CD4-positive, alpha-beta T cell treated with Interleukin-17A for 4 hours (primary cell): Measurements from ENCODE around the gene PSMA8.
"Not testable (repeated sequence)": the region's sequence is repeated elsewhere in the genome, so short reads cannot be mapped to it uniquely, and the experiment has no call there.

Source experiments
- DNase-seq: peaks from one replicate; pipeline ENCODE4 v3.0.0-alpha.2; 2020; ENCODE audit warnings: mixed read lengths

PSMA8 gene

GRCh38 chr18:26176134-26176533, 42.5 kb downstream of the PSMA8 start:
- no peak for DNase-seq

GRCh38 chr18:26181343-26181826, 47.7 kb downstream of the PSMA8 start:
- no peak for DNase-seq

- no peak for DNase-seq
Observed at GRCh38 chr18:26183395-26184112, 49.9 kb downstream of the PSMA8 start.

- DNase-seq: no peak
Observed at GRCh38 chr18:26185267-26185666, 51.6 kb downstream of the PSMA8 start.

GRCh38 chr18:26190506-26190905, 56.8 kb downstream of the PSMA8 start:
- peak; percentile 58 for DNase-seq

DNA sequence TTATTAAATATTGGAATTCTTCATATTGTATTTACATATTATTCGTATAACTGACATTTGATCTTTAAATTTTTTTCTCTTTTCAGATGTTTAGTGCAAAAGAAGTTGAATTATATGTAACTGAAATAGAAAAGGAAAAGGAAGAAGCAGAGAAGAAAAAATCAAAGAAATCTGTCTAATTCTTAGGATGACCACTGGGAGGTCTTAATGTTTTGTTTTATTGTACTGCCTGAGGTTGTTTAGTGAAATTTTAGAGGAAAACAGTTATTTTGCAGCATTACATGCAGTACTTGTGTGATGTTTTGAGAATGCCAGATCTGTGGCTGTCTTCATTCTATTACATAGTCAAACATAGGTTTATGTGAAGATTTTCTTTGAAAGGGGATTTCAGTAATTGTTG, 58.6 kb downstream of the PSMA8 start:
- no peak for DNase-seq

DNA sequence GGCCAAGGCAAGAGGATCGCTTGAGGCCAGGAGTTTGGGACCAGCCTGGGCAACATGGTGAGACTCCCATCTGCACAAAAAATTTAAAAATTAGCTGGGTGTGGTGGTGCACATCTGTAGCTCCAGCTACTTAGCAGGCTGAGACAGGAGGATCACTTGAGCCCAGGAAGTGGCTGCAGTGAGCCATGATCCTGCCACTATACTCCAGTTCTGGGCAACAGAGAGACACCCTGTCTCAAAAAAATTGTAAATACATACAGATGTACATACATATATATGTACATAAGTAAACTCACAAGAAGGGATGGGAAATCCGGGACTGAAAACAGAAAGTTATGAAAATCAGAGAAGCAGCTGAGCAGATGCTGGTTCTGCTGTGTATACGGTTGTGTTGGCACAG, 62.9 kb downstream of the PSMA8 start:
- DNase-seq: no peak

GRCh38 chr18:26202001-26202400, 68.3 kb downstream of the PSMA8 start:
- not testable (repeated sequence) for DNase-seq

- no peak for DNase-seq
Observed at GRCh38 chr18:26205318-26205717, 71.6 kb downstream of the PSMA8 start.

- DNase-seq: no peak
Observed at GRCh38 chr18:26206488-26206887, 72.8 kb downstream of the PSMA8 start.

- no peak for DNase-seq
Observed at GRCh38 chr18:26207937-26208336, 74.3 kb downstream of the PSMA8 start.

GRCh38 chr18:26208977-26209376, 75.3 kb downstream of the PSMA8 start:
- no peak for DNase-seq

- no peak for DNase-seq
Observed at GRCh38 chr18:26210147-26210546, 76.5 kb downstream of the PSMA8 start.

DNA sequence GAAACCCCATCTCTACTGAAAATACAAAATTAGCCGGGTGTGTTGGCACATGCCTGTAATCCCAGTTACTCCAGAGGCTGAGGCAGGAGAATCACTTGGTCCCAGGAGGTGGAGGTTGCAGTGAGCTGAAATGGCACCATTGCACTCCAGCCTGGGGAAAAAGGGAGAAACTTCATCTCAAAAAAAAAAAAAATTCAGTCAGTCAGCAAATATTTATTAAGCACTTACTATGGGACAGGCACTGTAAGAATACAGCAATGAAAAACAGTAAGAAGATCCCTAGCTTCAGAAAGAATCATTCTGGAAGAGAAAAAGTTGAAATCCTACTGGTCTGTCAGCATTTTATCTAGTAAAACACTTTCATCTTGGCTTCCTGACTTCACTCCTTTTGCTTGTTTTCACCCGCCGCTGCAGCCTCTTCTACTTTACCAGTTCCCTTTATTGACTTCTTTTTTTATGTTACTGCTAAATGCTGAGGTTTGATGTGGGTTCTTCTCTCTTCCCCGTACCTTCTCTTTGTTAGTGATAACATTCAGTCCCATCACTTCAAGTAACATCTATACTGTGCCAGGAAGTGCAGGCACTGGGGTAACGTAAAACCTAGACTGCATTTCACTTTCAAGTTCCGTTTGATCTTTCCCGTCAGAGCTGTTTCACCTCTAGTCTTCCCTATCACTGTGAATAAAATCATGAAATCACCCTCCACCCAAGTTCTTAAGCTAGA, 81.7 kb downstream of the PSMA8 start:
- DNase-seq: peak; percentile 71

DNA sequence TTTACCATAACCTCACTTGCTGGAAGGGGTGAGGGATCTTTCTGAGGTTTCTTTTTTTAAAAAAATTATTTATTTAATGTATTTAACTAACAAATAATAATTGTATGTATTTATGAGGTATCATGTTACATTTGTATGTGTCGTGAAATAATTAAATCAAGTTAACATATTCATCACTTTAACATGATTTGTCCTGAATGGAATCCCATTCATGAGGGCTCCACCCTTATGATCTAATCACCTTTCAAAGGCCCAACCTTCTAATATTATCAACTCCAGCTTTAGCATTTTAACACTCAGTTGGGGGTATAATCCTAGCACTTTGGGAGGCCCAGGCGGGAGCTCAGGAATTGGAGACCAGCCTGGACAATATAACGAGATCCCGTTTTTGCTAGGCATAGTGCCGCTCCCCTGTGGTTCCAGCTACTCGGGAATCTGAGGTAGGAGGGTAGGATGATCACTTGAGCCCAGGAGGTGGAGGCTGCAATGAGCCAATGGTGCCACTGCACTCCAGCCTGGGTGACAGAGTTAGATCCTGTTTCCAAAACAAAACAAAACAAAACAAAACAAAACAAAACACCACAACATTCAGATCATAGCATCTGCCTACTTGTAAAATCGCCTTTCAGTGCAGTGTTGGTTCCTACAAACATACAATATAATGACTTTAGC, 91.5 kb downstream of the PSMA8 start:
- no peak for DNase-seq

GRCh38 chr18:26225915-26226228, 92.2 kb downstream of the PSMA8 start:
- no peak for DNase-seq

- peak; percentile 95 for DNase-seq
Observed at GRCh38 chr18:26226229-26227050, 92.8 kb downstream of the PSMA8 start, which contains the start of gene TAF4B. Gene TAF4B, plus strand, starts transcription at chr18:26226445. Its CDS starts 489 bp downstream, at chr18:26226934.

DNA sequence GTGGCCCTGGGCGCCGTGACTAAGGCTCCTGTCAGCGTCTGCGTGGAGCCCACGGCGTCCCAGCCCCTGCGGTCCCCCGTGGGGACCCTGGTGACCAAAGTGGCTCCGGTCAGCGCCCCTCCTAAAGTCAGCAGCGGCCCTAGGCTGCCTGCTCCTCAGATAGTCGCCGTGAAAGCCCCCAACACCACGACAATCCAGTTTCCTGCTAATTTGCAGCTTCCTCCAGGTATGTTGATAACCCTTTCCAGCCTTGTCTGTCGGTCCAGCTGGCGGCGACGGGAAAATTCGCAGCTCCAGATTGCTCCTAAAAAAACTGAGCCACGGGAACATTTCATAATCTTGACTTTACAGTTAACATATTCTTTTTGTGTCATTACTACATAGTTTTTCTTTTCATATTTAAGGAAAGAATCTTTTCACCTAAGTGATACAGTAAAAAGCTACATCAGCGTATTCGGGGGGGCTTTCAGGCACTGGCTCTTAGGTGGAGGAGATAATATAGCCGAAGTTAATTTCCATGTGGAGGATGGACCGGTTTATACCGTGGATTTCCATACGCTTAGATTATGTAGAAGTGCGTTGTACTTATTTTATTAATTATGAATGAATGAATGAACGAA, 93.5 kb downstream of the PSMA8 start:
- no peak for DNase-seq

- DNase-seq: no peak
Observed at GRCh38 chr18:26228562-26229260, 95.0 kb downstream of the PSMA8 start.

- DNase-seq: no peak
Observed at GRCh38 chr18:26230497-26230896, 96.8 kb downstream of the PSMA8 start.

DNA sequence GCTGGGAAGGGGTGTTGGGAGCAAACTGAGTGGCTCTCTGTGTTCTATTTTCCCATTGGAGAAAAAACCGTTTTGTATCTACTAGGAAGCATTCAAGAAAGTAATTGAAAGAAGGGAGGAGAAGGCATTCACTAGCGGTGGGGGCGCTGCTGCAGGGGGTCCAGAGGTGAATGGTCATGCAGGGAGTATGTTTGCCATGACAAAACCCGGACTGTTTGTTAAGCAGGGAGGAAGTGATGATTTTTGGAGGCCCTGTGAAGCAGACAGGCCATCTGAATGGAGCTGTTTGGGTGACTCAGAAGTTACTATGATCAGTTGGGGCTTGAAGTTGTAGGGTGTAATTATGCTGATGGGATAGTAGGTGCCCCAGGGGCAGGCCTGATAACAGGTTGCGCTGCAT, 99.5 kb downstream of the PSMA8 start:
- no peak for DNase-seq

DNA sequence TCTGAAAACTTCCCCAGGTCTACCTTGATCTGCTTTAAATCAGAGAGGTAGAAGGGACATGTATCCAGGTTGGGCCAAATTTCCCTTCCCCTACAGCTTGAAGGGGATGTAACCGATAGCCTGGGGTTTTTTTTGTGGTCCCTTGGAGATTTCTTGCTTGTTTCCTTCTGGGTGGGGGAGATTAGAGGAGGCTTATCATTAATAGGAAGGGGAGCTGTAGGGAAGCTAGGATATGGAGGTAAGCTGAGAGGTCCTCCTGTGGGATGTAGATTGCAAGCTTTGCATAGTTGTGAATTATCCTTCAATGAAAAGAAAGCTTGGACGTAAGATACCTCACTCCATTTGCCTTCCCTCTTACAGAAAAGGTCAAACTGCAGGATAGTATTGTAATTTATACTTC, 103.7 kb downstream of the PSMA8 start:
- DNase-seq: not testable (repeated sequence)
